Common myeloid progenitor, CD34-positive (primary cell): ENCODE data around the gene PRRT1.
A peak's percentile ranks its signal among the peaks of the same experiment; 100 is the strongest.
"Not testable (repeated sequence)": the region's sequence is repeated elsewhere in the genome, so short reads cannot be mapped to it uniquely, and the experiment has no call there.

Experiments
- CTCF ChIA-PET: fragments of 350-600 bp; sonication (Branson Sonifier 250); formaldehyde crosslinking; loops from one replicate; lab custom pipeline; 2021; ENCODE audit warnings: antibody characterized with exemption; lab: Charles Lee
- POLR2A ChIA-PET: fragments of 350-600 bp; sonication (Branson Sonifier 250); formaldehyde crosslinking; loops from one replicate; lab custom pipeline; 2021; ENCODE audit warnings: antibody characterized with exemption; lab: Charles Lee
- DNase-seq, 3 donors: peaks; one replicate each; pipeline versions ENCODE4 v3.0.0 to v3.0.0-alpha.2; 2013
- H3K27ac ChIP-seq, 2 experiments: 1 replicate in 1 of 2; 2 replicates in 1 of 2; pipeline ENCODE4 v1.7.0; 2013; ENCODE audit warnings: inconsistent platforms in 2 of 2, low read length in 2 of 2, mild to moderate bottlenecking in 2 of 2, low read depth in 1 of 2, moderate library complexity in 1 of 2; ENCODE audit not compliant: severe bottlenecking in 2 of 2, insufficient read depth in 1 of 2, poor library complexity in 1 of 2
- H3K27me3 ChIP-seq, 5 experiments: replicated peaks in 2 of 5; 1 replicate in 3 of 5; 2 replicates in 2 of 5; pipeline versions ENCODE4 v1.6.1 to v1.7.0; 2013; ENCODE audit warnings: low read length in 4 of 5, mild to moderate bottlenecking in 2 of 5, moderate library complexity in 2 of 5, inconsistent platforms in 1 of 5; ENCODE audit not compliant: insufficient read depth in 5 of 5, control insufficient read depth in 4 of 5
- H3K36me3 ChIP-seq, 4 experiments: 1 replicate in 2 of 4; 2 replicates in 2 of 4; pipeline versions ENCODE4 v1.6.1 to v1.7.0; 2013; ENCODE audit warnings: low read length in 3 of 4, control low read depth in 1 of 4, mild to moderate bottlenecking in 1 of 4; ENCODE audit not compliant: control insufficient read depth in 4 of 4, insufficient read depth in 4 of 4
- H3K4me1 ChIP-seq, 4 experiments: 1 replicate in 3 of 4; 2 replicates in 1 of 4; pipeline versions ENCODE4 v1.6.1 to v1.7.1; 2013; ENCODE audit warnings: low read length in 3 of 4, mild to moderate bottlenecking in 3 of 4, control low read depth in 1 of 4, inconsistent platforms in 1 of 4, moderate library complexity in 1 of 4; ENCODE audit not compliant: control insufficient read depth in 4 of 4, insufficient read depth in 4 of 4; ENCODE audit errors: control extremely low read depth in 1 of 4
- H3K4me3 ChIP-seq, 7 experiments: 1 replicate in 4 of 7; 2 replicates in 3 of 7; pipeline versions ENCODE4 v1.5.1 to v1.7.0; 2013; ENCODE audit warnings: mild to moderate bottlenecking in 7 of 7, low read length in 6 of 7, moderate library complexity in 6 of 7, inconsistent platforms in 2 of 7, low read depth in 2 of 7, control low read depth in 1 of 7; ENCODE audit not compliant: insufficient read depth in 4 of 7, control insufficient read depth in 1 of 7; ENCODE audit errors: extremely low read depth in 1 of 7
- H3K9me3 ChIP-seq, 5 experiments: 1 replicate in 4 of 5; 2 replicates in 1 of 5; pipeline versions ENCODE4 v1.6.1 to v1.7.1; 2013; ENCODE audit warnings: low read length in 4 of 5, mild to moderate bottlenecking in 2 of 5, inconsistent platforms in 1 of 5, low read depth in 1 of 5, moderate library complexity in 1 of 5; ENCODE audit not compliant: control insufficient read depth in 4 of 5, insufficient read depth in 2 of 5; ENCODE audit errors: control extremely low read depth in 1 of 5
- WGBS: methylation state at CpG from one replicate; pipeline ENCODE4 v1.1.5; 2013; ENCODE audit not compliant: insufficient coverage; 5-methylcytosine and 5-hydroxymethylcytosine counted together

Gene PRRT1

GRCh38 chr6:32195902-32196681, 44.4 kb upstream of the PRRT1 start:
- POLR2A ChIA-PET: interaction anchor here (0.5 to 1.6 kb wide), 6 partner anchors 15 to 493 kb away, joined by 3 to 6 read pairs (median 4); partner anchors contain the start of genes AGPAT1 and ATF6B
- peaks cover 16 to 59% (median 55%) of the 10 kb centered on the region in 4 experiments for H3K4me1 ChIP-seq

GRCh38 chr6:32195652-32195901, 43.8 kb upstream of the PRRT1 start:
- WGBS: 0% methylated on average over 25 of the region's 25 CpGs
- Histone ChIP-seq H3K27ac (peak overlapping the region; percentile 98 to 99), H3K4me1 (peaks cover 16 to 64% (median 61%) of the 10 kb centered on the region in 4 experiments), H3K9me3 (no peaks in the 10 kb centered on the region), H3K36me3 (no peaks in the 10 kb centered on the region), H3K27me3 (no peaks in the 10 kb centered on the region), H3K4me3 (peak overlapping the region in 6 of 7 experiments; percentile 84 to 98 (median 96))
- peak; percentile 100 for DNase-seq
- ChIA-PET CTCF (interaction anchor here (0.7 to 2.9 kb wide), 15 partner anchors 13 to 79 kb away, joined by 3 to 13 read pairs (median 3); partner anchors contain the start of gene FKBPL), POLR2A (interaction anchor here (0.5 to 1.6 kb wide), 4 partner anchors 14 to 494 kb away, joined by 3 to 6 read pairs (median 4); partner anchors contain the start of genes AGPAT1 and ATF6B)

More at GRCh38 chr6:32195902-32196681, 44.4 kb upstream of the PRRT1 start:
- peak; percentile 60 to 83 (median 78) for DNase-seq
- CTCF ChIA-PET: interaction anchor here (0.7 to 2.9 kb wide), 18 partner anchors 11 to 262 kb away, joined by 3 to 13 read pairs (median 3); partner anchors contain the start of genes FKBPL and NOTCH4
- Histone ChIP-seq H3K27ac (peak overlapping the region; percentile 98 to 99), H3K9me3 (no peaks in the 10 kb centered on the region), H3K4me3 (peak overlapping the region; percentile 84 to 98 (median 95)), H3K27me3 (no peaks in the 10 kb centered on the region), H3K36me3 (no peaks in the 10 kb centered on the region)
- 0% methylated on average over 48 of the region's 58 CpGs for WGBS

DNA sequence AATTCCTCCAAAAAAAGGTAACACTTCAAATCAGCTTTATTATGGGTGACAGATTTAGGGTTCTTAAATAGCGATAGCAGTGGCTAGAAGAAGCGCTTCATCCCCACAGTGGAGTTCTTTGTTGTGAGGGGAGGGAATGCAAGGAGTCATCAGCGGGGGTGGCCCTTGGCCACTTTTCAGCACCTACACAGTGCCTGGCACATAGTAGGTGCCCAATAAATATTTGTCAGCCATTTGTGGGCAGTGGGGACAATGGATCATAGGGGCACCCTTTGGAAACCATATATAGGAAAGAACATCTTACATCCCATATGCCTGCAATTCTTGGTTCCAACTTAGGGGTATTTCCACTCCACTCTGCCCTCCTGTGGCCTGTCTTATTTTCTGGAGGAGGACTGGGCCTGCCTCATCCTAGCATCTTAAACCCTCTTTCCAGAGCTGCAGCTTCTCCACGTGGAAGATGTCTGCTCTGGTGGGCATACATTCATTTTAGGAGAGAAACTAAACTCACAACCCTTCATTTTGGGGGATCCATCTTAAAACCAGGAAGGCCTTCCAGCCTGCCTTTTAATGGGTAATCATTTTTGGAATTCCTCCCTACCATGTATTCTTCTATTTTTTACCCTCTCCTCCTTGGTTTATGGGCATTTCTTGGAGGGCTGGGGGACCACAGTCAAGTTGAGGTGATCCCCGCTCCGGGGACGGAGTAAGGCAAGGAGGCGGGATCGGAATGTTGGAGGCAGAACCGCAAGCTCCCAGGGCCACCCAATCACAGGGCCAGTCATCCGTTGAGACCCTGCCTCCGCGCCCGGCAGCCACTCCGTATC, 43.3 kb upstream of the PRRT1 start:
- Histone ChIP-seq H3K4me3 (peak overlapping the region in 6 of 7 experiments; percentile 66 to 96 (median 78)), H3K27ac (peak overlapping the region; percentile 58 to 79), H3K9me3 (no peaks in the 10 kb centered on the region), H3K36me3 (no peaks in the 10 kb centered on the region), H3K4me1 (peaks cover 16 to 69% (median 64%) of the 10 kb centered on the region in 4 experiments), H3K27me3 (no peaks in the 10 kb centered on the region)
- ChIA-PET CTCF (interaction anchor here (0.7 to 2.9 kb wide), 15 partner anchors 12 to 78 kb away, joined by 3 to 13 read pairs (median 4); partner anchors contain the start of gene FKBPL), POLR2A (interaction anchor here (1.1 to 1.6 kb wide), 3 partner anchors 14 to 67 kb away, joined by 3 to 6 read pairs (median 6); partner anchors contain the start of genes AGPAT1 and ATF6B)
- DNase-seq: peak; percentile 78 to 85 (median 84)
- WGBS: 0% methylated on average over 12 of the region's 15 CpGs

- Histone ChIP-seq H3K9me3 (no peaks in the 10 kb centered on the region), H3K36me3 (no peaks in the 10 kb centered on the region), H3K27me3 (no peaks in the 10 kb centered on the region), H3K27ac (peak overlapping the region in 1 of 2 experiments; percentile 27), H3K4me3 (peak overlapping the region in 3 of 7 experiments; percentile 82 to 85 (median 82)), H3K4me1 (peaks cover 16 to 69% (median 64%) of the 10 kb centered on the region in 4 experiments)
- ChIA-PET CTCF (interaction anchor here (0.7 to 2.0 kb wide), 5 partner anchors 12 to 78 kb away, joined by 3 to 13 read pairs (median 6); partner anchors contain the start of gene FKBPL), POLR2A (interaction anchor here (1.6 kb wide), 1 partner anchor 66 kb away, joined by 6 read pairs; the partner anchor contains the start of gene ATF6B)
- 100% methylated on average over 4 of the region's 4 CpGs for WGBS
- no peak for DNase-seq
Observed at GRCh38 chr6:32194388-32194787, 42.6 kb upstream of the PRRT1 start.

GRCh38 chr6:32193096-32193495, 41.4 kb upstream of the PRRT1 start:
- H3K9me3 ChIP-seq, DNase-seq, H3K27me3 ChIP-seq, H3K36me3 ChIP-seq: not testable (repeated sequence)
- Histone ChIP-seq H3K27ac (peak overlapping the region; percentile 87 to 93), H3K4me1 (peaks cover 19 to 80% (median 76%) of the 10 kb centered on the region in 4 experiments), H3K4me3 (peak overlapping the region; percentile 45 to 89 (median 76))
- 75% methylated on average over 9 of the region's 13 CpGs for WGBS
- ChIA-PET CTCF (interaction anchor here (0.6 to 2.0 kb wide), 9 partner anchors 11 to 1335 kb away, joined by 3 to 7 read pairs (median 5); no protein-coding TSS in a partner anchor), POLR2A (interaction anchor here (0.8 to 1.3 kb wide), 4 partner anchors 14 to 65 kb away, joined by 3 to 5 read pairs (median 4); partner anchors contain the start of genes ATF6B and RNF5)

DNA sequence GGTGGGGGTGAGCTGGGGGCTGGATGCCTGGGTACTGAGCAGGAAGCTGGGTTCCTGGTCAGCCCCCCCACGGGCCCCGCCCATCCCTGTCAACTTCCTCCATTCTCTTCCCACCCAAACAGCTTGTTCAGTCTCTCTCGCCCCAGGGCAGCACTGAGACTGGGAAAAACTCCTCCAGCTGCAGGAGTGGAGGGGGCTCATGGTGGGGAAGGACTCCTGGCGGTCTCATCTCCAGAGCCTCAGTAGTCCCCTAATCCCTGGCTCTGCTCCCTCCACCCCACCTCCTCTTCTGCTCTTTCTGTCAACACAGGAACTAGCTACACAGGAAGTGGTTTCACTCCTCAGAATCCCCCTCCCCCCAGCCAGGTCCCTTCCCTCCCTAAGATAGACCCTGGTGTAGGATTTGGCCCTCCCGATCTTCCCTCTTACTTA, 40.9 kb upstream of the PRRT1 start, which contains the start of gene GPSM3:
TSS of gene GPSM3 (minus strand) at position 36 of the 432 bp plus-strand sequence. CDS start 130 bp downstream, outside the sequence.
- DNase-seq: peak; percentile 58 to 68 (median 65)
- Histone ChIP-seq H3K4me3 (peak within 1 kb of the TSS; percentile 45 to 89 (median 76)), H3K9me3 (no peaks in the 10 kb centered on the region), H3K27ac (peak within 1 kb of the TSS; percentile 87 to 93), H3K4me1 (peaks cover 19 to 84% (median 80%) of the 10 kb centered on the region in 4 experiments), H3K27me3 (no peaks in the 10 kb centered on the region), H3K36me3 (peaks cover 0 to 12% (median 2%) of the 10 kb centered on the region in 4 experiments)
- 0% methylated on average over 1 of the region's 5 CpGs for WGBS
- ChIA-PET POLR2A (interaction anchor here (0.5 to 1.3 kb wide), 5 partner anchors 13 to 384 kb away, joined by 3 to 5 read pairs (median 3); partner anchors contain the start of genes ATF6B and RNF5), CTCF (interaction anchor here (0.8 to 2.0 kb wide), 9 partner anchors 10 to 75 kb away, joined by 3 to 7 read pairs (median 5); no protein-coding TSS in a partner anchor)
